HTERT RPE-1 (cell line): ENCODE data around the gene CEP162.
"Not testable (repeated sequence)": the region's sequence is repeated elsewhere in the genome, so short reads cannot be mapped to it uniquely, and the experiment has no call there.

Source experiments
- in situ Hi-C: fragments of 300-500 bp; cut with MboI; formaldehyde crosslinking; loops from 4 replicates; pipeline ENCODE4 v1.14.3; 2020; ENCODE audit warnings: low sequenced_read_pairs

The CEP162 gene

DNA sequence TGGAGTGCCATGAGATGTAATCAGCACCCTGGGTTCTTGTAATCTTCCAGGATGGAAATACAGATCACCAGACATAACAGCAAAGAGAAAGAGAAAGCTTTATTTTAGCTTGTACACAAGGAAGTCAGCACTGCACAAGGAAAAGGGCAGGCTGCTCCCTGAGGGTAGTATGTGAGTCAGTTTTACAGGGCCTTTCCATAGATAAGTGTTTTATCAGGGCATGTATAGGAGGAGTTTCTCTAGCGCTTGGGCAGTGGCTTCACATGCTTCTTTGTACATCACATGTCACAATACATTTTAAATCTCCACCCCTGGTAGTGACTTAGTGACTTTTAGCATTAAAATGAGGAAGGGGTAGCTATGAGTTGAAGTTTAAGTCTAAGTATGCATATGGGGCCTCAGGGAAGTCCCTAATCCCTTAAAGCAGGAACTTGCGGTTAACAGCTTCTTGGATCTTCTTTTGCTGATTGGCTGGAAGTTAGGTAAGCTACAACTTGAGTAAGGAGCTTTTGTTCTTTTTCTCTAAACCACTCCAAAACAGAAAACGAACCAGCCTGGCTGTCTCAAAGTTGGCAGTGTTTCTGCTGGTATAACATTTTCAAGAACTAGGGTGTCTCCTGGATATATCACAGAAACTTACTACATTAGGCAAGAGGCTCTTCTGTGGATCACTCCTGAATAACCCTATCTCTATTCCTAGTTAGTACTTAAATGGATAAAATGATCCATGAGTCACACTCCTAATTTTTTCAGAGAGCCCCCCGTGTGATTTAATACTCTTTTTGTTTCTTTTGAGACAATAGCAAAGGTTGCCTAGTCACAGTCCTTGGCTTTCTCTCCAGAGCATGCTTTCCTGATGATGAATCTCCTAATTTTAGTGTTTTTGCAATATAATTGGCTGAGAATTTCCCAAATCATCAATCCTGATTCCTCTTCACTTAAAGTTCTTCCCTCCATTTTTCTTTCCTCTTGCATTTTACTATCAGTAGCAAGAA, 133.7 kb downstream of the CEP162 start:
- in situ Hi-C loops, result no loop called here

- in situ Hi-C loops, result no loop called here
Measured at GRCh38 chr6:84089552-84089951, 137.9 kb downstream of the CEP162 start.

- in situ Hi-C loops, result no loop called here
Measured at GRCh38 chr6:84089081-84089480, 138.4 kb downstream of the CEP162 start.

DNA sequence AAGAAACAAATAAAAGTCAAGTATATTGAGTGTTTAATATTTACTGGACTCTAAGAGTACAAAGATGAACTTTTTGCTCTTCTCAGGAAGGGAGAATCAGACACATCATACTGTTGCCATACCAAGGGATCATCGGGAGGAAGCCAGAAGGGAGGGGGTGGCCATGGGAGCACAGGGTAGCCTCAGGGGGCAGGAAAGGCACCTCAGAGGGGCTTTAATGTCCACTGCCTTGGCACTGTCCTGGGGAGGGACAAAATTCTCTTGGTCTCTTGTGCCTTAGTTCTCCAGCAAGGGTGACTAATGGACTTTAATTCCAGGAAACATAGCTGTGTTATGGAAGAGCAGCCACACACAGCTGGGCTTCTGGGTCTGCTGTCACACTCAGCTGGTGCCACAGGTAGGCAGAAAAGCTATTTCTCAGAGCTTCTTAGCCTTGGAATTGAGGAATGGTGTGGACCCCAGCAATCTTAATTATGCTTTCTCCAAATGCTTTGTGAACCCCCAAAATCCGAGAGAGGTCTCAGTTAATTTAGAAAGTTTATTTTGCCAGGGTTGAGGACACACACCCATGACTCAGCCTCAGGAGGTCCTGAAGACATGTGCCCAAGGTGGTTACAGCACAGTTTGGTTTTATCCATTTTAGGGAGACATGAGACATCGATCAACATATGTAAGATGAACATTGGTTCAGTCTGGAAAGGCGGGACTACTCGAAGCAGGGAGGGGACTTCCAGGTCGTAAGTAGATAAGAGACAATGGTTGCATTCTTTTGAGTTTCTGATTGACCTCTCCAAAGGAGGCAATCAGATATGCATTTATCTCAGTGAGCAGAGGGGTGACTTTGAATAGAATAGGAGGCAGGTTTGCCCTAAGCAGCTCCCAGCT, 140.7 kb downstream of the CEP162 start:
- in situ Hi-C loops, result no loop called here

DNA sequence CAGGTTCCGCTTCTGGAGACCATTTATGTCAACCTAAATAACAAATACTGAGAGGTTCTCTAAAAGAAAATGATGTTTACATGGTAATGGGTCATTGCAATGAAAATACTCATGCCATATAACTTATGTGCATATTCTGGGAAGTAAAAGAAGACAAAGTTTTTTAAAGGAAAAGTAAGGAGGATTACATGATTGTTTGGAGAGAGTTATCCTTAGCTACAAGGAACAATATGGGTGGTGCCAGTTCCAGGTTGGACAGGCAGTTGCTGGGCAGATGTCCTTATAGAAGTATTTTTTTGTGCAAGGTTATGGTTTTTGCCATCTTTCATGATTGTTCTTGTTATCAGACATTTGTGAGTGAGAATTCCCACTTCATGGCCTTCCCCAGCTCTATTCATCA, 141.4 kb downstream of the CEP162 start:
- in situ Hi-C loops, result no loop called here

GRCh38 chr6:84084705-84085104, 142.7 kb downstream of the CEP162 start:
- in situ Hi-C loops, result not testable (repeated sequence)

DNA sequence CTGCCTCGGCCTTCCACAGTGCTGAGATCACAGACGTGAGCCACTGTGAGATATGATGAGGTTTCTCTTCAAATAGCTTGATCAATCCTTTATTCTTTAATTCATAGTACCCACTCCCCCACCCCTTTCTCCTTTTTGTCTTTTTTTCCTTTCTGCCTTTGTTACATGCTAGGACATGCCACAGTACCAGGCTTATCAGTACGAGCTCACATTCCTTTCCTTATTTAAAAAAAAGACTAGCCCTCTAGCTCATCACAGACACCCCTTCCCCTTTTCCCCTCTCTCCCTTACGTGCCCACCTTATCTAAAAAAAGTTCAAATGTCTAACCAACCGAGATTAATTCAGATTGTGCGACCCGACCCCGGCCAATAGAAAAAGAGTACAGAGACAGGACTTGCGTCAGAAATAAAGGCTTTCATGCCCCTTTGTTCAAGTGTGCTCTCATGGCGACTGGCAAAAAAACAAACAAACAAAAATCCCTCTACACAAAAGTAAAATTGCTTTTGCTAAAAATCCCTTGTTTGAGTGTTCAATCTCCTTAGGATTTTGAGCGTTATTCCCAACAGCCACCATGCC, 144.7 kb downstream of the CEP162 start:
- in situ Hi-C loops, result no loop called here

- in situ Hi-C loops, result no loop called here
Measured at GRCh38 chr6:84081222-84081621, 146.2 kb downstream of the CEP162 start.

DNA sequence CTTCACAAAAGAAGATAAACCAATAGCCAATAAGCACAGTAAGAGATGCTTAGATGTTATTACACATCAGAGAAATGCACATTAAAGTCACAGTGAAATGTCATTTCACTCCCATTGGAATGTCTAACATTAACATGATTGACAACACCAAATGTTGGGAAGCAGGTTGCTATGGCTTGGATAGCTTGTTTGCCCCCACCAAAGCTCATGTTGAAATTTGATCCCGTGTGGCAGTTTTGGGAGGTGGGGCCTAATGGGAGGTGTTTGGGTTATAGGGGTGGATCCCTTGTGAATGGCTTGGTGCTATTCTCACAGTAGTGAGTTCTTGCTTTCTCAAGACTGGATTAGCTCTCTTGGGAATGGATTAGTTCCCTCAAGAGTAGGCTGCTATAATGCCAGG, 149.1 kb downstream of the CEP162 start:
- in situ Hi-C loops, result no loop called here

- in situ Hi-C loops, result no loop called here
Measured at GRCh38 chr6:84077645-84078044, 149.8 kb downstream of the CEP162 start.

DNA sequence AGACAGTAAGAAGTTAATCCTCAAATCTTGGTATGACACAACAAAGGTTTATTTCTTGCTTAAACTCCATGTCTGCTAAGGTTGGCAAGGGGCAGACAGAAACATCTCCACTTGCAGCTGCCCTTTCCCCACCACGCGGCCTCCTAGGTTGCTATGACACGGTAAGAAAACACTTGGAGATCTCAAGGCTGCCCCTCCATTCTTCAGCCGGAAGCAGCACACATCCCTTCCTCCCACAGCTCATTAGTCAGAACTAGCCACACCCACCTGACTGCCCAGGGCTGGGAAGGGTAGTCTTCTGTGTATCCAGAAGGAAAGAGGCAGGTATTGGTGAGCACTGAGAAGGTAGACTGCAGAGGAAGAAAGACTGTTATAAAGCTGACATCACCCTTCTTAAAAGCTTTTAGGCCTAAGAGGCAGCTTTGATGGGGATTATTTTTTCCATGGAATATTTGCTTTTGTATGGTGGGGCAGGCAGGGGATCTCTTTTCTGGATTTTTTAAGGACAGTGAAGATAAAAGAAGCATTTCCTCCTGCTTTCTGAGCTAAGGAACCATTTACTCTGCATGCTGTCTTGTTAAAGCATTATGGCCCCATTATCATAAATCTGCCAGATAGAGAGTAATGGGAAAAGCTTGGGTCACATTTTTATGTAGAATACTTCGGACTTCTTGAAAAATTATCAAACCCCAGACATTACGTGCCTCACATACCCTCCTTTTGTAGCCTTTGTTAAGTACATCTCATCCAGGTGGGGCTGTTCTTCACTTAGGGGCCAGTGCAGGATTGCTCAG, 152.3 kb downstream of the CEP162 start:
- in situ Hi-C loops, result no loop called here
